Hematopoietic multipotent progenitor cell treated with erythropoietin and hydrocortisone succinate and interleukin-3 and kit ligand, for 15 days (in vitro differentiated cells): Measurements from ENCODE around the gene FBXL7.

Source experiments
- DNase-seq: peaks from one replicate; pipeline ENCODE4 v3.0.0-alpha.2; 2015; ENCODE audit warnings: low spot score

The FBXL7 gene

GRCh38 chr5:15499528-15500324, at the start of gene FBXL7:
FBXL7 (plus strand) TSS chr5:15500180.
- no peak for DNase-seq

- no peak for DNase-seq
Measured at GRCh38 chr5:15450473-15450872, 49.5 kb upstream of the FBXL7 start.

- no peak for DNase-seq
Measured at GRCh38 chr5:15450949-15451348, 49.0 kb upstream of the FBXL7 start.

GRCh38 chr5:15452030-15452429, 48.0 kb upstream of the FBXL7 start:
- no peak for DNase-seq

GRCh38 chr5:15452781-15453180, 47.2 kb upstream of the FBXL7 start:
- no peak for DNase-seq

- DNase-seq, result no peak
Measured at GRCh38 chr5:15459200-15459599, 40.8 kb upstream of the FBXL7 start.

GRCh38 chr5:15463231-15463980, 36.6 kb upstream of the FBXL7 start:
- DNase-seq, result no peak

GRCh38 chr5:15472116-15472515, 27.9 kb upstream of the FBXL7 start:
- no peak for DNase-seq

GRCh38 chr5:15474143-15474719, 25.7 kb upstream of the FBXL7 start:
- no peak for DNase-seq

- no peak for DNase-seq
Measured at GRCh38 chr5:15475367-15475766, 24.6 kb upstream of the FBXL7 start.

- no peak for DNase-seq
Measured at GRCh38 chr5:15476977-15477376, 23.0 kb upstream of the FBXL7 start.

GRCh38 chr5:15480436-15480835, 19.5 kb upstream of the FBXL7 start:
- no peak for DNase-seq

- no peak for DNase-seq
Measured at GRCh38 chr5:15483351-15484097, 16.5 kb upstream of the FBXL7 start.

- no peak for DNase-seq
Measured at GRCh38 chr5:15487228-15487627, 12.8 kb upstream of the FBXL7 start.

GRCh38 chr5:15489571-15490235, 10.3 kb upstream of the FBXL7 start:
- no peak for DNase-seq

GRCh38 chr5:15492545-15492944, 7.4 kb upstream of the FBXL7 start:
- no peak for DNase-seq

GRCh38 chr5:15493501-15493900, 6.5 kb upstream of the FBXL7 start:
- no peak for DNase-seq

GRCh38 chr5:15495026-15495425, 5.0 kb upstream of the FBXL7 start:
- no peak for DNase-seq

- DNase-seq, result no peak
Measured at GRCh38 chr5:15496886-15497285, 3.1 kb upstream of the FBXL7 start.

GRCh38 chr5:15500325-15501001, 483 bp downstream of the FBXL7 start:
- no peak for DNase-seq

GRCh38 chr5:15501091-15501791, 1.3 kb downstream of the FBXL7 start:
- DNase-seq, result no peak
